NCI-H1436 treated with DMSO at 0.1 percent for 48 hours (cell line): ENCODE results near the gene PLXNA4.

ENCODE experiments used
- DNase-seq: peaks from one replicate; lab custom pipeline; 2025; lab: John Stamatoyannopoulos, UW

The PLXNA4 gene

DNA sequence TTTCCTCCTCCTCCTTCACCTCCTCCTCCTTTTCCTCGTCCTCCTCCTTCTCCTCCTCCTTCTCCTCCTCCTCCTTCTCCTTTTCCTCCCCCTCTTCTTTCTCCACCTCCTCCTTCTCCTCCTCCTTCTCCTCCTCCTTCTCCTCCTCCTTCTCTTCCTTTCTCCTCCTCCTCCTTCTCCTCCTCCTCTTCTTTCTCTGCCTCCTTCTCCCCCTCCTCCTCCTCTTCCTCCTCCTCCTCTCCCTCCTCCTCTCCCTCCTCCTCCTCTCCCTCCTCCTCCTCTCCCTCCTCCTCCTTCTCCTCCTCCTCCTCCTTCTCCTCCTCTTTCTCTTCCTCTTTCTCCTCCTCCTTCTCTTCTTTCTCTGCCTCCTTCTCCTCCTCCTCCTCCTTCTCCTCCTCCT lies 13.6 kb downstream of the PLXNA4 start:
- no peak for DNase-seq

- DNase-seq = no peak
Measured at GRCh38 chr7:132561763-132562162, 14.5 kb downstream of the PLXNA4 start.

- no peak for DNase-seq
Measured at GRCh38 chr7:132560825-132561529, 15.3 kb downstream of the PLXNA4 start.

GRCh38 chr7:132560105-132560504 lies 16.2 kb downstream of the PLXNA4 start:
- DNase-seq = no peak

GRCh38 chr7:132558815-132559214 lies 17.5 kb downstream of the PLXNA4 start:
- no peak for DNase-seq

- no peak for DNase-seq
Measured at GRCh38 chr7:132557489-132558044, 18.7 kb downstream of the PLXNA4 start.

DNA sequence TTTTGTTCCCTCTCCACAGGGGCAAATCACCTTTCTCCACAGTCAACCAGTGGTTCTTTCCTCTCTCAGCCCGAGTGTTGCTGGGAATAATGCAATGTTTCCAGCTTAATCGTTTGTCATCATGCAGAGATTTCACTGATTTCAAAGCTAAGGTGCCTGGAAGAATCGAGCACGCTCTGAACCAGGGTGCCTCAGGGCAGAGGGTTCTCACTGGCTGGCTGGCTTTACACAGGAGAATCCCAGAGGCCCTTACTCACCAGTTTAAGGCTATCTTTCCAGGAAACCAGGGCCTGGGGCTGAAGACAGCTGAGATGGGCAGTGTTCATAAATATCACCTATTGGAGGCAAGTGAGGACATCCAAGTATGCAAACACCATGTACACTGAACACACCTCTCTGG lies 21.8 kb downstream of the PLXNA4 start:
- DNase-seq = no peak

GRCh38 chr7:132553031-132553430 lies 23.2 kb downstream of the PLXNA4 start:
- DNase-seq = no peak

DNA sequence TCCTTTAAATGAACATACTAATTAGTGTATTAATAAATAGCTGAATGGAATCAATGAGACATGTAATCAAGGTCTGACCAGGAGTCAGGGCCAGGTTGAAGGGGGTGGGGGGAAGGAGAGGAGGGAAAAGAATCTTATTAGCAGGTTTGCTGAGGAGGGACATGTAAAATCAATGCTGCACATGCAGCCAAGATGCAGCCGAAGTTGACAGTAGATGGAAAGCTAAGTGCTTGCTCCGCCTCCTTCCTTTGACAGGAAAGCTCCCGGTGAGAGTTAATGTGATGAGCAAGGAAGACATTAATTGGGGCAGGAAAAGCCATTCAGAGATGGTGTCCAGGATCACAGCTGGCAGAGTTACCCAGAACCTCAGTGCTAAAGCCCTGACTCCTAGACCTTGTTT lies 24.4 kb downstream of the PLXNA4 start:
- DNase-seq = no peak

DNA sequence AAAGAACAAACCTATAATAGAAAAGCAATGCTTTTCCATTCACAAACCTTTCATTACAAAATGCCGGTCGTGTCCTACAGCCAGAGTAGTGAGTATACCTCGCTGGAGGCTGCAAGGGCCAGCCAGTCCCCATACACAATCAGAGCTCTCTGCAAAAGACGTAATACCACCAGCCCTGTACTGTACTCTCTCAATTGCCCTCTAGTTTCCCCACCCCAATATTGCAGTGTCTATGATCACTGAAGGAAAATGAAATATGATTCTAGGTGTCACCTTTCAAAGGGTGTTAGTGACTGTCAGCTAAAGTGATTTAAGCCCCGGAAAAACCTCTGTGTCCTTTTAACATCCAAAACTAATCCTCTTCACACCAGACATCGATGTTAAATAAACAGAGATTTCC lies 24.8 kb downstream of the PLXNA4 start:
- DNase-seq = no peak

DNA sequence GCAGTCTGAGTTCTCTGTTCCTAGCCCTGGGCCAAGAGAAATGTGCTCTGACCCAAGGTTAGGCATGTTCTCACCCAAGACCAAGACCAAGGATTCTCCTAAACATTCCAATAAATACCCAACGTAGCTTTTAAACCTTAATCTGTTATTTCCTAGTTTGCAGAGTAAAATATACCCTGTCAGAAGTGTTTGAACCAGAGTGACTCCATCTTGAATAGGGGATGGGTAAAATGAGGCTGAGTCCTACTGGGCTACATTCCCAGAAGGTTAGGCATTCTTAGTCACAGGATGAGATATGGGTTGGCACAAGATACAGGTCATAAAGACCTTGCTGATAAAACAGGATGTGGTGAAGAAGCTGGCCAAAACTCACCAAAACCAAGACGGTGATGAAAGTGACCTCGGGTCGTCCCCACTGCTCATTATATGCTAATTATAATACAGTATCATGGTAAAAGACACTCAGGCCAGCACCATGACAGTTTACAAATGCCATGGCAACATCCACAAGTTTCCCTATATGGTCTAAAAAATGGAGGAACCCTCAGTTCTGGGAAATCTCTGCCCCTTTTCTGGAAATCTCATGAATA lies 27.7 kb downstream of the PLXNA4 start:
- DNase-seq = no peak

DNA sequence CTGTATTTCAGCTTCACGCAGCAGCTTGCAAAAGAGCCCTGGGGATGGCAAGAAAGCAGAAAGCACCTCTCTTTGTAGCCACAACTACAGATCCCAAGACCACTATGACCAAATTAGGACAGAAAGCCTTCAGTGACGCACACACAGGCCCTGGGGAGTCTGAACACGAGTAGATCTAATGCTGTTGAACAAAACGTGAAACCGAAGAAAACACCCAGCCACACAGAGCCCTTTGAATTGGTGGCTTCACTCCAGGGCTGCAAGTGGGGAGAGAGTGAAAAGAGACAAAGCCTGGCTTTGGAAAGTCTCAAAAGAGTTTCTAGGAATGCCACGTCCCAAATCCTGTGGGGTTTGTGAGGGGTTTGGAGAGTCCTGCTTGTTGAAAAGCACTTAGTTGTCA lies 28.4 kb downstream of the PLXNA4 start:
- no peak for DNase-seq

DNA sequence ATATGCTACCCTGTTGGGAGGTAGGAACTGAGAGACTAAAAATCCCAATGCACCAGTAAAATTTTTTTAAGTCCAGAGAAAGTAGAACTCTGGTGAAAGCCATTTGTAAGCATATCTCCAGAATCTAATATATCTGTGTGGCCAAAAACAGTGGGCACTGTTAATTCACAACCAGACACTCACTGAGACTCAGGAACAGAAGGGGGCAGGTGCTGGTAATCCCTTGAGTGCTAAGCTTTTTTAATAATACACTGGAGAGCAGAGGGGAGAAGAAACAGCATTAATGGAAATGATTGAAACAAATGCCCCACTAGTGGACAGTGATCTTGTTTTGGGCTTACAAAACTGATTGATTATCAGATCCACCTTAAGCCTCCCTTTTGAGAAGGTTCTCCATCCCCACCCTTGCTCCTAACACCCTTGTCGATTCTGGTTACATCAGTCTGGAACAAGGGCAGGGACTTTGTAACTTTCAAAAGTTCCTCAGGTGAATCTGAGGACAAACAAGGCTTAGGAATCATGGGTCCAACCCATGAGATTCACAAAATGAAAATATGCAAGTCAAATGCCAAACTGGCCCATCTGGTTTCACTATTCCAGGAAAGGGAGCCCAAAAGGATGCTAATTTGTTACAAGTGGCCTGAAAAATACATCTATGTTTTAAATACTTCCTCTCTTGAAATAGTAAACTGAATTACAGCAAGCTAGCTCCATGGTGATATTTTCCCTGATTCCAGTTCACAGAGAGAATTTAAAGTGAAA lies 29.7 kb downstream of the PLXNA4 start:
- no peak for DNase-seq

- no peak for DNase-seq
Measured at GRCh38 chr7:132545756-132546155, 30.5 kb downstream of the PLXNA4 start.

DNA sequence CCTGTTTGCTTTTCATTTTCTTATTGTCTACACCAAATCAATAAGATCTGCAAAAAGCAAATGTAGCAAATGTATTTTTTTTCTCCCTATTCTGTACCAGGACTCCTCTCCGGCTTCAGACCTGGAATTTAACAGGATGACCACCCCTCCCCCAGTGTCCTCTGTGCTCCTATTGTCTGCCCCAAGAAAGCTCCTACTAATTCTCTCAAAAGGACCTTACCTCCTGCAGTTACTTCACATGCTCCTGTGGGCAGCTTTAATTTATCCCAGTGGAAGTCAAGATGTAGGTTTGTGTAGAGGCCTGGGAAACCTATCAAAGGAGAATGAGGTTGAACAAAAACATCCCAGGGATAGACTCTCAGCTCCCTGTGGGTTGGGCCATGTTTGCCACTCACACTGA lies 31.3 kb downstream of the PLXNA4 start:
- DNase-seq = no peak

DNA sequence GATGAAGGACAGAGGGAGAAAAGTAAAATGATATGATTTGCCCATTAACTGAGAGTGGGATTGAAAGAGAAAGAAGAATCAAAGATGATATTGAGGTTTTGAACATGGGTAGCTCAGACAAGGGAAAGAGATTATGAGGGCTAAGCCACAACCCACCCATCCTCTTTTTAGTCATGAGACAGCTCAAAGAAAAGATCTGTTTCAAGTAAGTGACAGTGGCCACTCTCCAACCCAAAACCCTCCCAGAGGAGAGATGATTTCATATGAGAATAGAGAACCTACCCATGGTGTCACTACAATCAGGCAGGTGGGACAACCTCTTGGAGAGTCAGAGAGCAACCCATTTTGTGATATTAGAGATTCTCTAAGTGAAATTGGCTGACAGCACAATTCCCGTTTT lies 32.2 kb downstream of the PLXNA4 start:
- DNase-seq = no peak

DNA sequence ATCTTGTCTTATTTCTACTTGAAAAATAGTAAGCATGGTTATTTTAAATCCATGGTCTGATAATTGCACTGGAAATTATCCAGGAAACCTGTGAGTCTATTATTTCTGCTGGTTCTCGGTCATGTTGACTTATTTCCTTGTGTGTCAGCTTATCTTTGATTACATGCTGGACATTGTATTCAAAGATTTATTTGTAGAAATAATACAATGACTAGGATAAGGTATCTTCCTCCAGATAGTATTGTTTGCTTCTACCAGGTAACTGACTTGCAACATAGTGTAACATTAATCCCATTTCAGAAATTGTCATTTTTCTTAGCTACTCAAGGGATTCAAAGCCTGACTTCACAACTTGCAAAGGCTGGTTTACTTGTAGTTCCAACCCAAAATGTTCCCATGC lies 33.4 kb downstream of the PLXNA4 start:
- DNase-seq = no peak

DNA sequence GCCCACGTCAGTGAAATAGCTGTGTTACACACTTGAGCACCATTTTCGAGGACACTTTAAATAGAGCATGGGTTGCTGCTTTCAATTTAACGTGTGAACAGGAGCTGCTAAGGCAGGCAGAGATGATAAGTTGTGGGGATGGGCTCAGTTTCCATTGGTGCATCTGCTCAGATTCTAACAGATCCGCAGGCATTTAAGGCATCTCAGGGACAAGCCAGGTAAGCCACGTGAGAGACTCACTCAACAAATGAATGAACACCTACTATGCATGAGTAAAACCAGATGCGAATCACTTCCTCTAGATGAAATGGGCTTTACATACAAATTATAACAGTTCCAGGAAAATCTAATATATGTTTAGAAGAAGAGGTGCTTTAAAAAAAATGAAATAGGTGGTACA lies 34.6 kb downstream of the PLXNA4 start:
- DNase-seq = no peak

DNA sequence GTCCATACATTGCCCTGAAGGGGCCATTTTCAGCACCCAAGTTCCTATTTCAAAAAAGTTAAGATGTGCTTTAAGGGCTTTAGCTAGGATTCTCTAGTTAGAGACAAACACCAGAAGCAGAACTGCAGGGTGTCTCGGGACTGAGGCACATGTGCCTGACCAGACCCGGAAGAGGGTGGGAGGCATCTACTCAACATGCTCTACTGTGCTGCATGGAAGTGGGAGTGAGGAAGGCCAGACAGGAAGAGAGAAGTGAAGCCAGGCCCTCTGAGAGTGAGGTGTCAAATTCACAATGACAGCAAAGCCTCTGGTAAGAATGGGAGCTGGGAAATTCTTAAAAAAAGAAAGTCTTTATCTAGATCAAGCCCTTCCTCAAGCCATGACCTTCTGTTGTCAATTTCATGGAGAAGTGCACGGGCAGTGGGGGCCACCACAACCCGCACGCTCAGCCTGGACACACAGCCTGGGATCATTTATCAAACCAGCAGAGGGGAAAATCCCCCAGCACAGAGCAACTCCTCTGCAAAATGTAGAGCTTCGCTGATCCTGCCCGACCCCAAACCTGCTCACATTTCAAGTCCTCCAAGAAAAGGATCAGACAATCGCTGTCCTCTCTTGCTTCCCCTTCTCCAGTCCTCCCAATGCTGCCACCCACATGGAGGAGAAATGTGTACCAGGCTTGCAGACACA lies 38.7 kb downstream of the PLXNA4 start:
- no peak for DNase-seq

DNA sequence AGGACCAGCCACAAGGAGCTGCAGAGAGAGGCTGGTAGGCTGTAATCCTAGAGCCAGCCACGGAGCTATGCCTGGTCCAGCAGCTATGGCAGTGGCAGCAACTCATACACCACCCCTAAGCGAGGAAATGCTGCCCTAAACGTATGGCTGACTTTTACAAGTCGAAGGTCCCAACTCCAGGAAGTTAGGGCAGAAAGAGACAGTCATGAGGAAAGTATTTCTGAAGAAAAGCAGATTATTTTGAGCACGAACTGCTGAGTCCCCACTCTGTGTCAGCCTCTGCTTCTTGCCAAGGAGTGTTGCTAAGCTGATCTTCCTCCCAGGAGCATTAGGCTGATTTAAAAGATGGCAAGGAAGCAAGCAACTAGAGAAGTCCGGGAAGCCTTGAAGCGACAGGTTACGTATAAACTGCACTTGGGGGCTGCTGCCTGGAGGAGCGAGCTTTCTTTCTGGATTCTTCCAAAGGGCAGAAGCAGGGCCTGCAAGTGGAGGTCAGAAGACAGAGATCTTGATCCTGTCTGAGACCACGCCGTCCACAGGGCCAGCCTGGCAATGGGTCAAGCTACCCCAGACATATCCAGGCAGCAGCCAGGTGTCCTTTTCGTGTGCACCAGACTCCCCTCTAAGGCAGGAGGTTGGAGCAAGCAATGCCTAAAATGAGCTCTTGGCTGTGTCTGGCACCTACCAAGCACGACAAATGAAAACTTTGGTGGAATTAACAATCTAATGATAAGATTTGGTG lies 39.4 kb downstream of the PLXNA4 start:
- DNase-seq = no peak

DNA sequence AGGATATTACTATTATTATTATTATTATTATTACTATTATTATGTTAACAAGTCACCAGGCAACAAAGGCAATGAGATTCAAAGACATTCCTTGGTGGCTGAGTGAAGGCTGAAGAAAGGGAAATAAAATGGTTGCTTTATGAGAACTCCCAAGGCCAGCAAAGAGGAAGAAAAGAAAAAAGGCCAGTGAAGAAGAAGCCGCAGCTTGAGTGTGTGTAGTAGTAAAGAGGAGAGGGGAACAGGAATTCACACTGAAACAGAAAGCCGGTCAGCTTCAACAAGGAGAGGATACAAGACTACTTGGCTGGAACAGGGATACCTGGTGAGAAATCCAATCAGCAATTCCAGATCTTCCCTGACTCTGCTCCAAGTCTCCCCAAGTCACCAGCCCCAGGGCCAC lies 42.4 kb downstream of the PLXNA4 start:
- DNase-seq = no peak

GRCh38 chr7:132532281-132532680 lies 44.0 kb downstream of the PLXNA4 start:
- DNase-seq = no peak
